ENCODE data around the gene SAYSD1.

GRCh38 chr6:39114704-39115599 is at the start of gene SAYSD1:
- TF ChIP-seq EZH2phosphoT487 (IDR thresholded peaks at IDR 0.05; ENCODE audit: low read depth) (no peak), CTCF (IDR thresholded peaks at IDR 0.05; ENCODE audit: low read depth, low read length) (no peak)
